ENCODE data around the gene FHL1.
"Not testable (repeated sequence)": the region's sequence is repeated elsewhere in the genome, so short reads cannot be mapped to it uniquely, and the experiment has no call there.

Gene FHL1

GRCh38 chrX:136146614-136147314, 569 bp upstream of the FHL1 start:
- no peak for DNase-seq (ENCODE audit: low read depth)

GRCh38 chrX:136147976-136148375, 643 bp downstream of the FHL1 start:
- no peak for DNase-seq (ENCODE audit: low read depth)

GRCh38 chrX:136148391-136148790, 1.1 kb downstream of the FHL1 start:
- DNase-seq (ENCODE audit: low read depth), result no peak

DNA sequence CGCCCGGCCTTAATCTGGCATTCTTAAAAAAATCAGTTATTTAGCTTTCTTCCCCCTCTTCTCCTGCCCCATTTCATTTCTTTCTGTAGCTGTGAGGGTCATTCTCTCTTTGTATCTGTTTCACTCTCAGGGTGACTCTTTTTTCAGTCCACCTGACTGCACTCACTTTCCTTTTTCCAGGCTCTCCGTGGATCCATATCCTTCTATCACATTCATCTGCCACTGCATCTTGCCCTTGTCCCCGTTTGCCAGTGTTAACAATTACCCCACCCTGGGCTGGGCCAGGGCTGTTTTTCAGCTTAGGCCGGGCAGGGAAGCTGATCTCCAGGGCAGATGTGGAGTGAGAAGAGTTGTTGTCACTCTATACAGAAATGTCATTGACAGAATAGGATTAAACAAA, 7.7 kb downstream of the FHL1 start:
- no peak for DNase-seq (ENCODE audit: low read depth)

- no peak for DNase-seq (ENCODE audit: low read depth)
Observed at GRCh38 chrX:136156560-136157117, 9.3 kb downstream of the FHL1 start.

DNA sequence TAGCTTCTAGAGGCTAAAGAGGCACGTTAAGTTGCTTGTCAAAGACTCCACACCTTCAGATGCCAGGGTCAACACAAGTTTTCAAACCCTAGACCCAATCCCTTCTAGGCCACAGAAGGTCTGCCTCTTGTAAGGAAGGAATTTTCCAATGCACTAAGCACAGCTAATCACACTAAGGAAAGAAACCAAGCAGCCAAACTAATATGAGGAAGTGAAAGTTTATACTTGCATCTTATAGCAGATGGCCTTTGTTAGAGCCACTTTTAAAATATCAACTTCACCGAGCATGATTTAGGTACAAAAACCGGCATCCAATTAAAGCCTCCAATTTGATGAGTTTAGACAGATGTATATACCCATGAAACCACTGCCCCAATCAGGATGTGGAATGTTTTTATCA, 9.9 kb downstream of the FHL1 start:
- DNase-seq (ENCODE audit: low read depth), result no peak

DNA sequence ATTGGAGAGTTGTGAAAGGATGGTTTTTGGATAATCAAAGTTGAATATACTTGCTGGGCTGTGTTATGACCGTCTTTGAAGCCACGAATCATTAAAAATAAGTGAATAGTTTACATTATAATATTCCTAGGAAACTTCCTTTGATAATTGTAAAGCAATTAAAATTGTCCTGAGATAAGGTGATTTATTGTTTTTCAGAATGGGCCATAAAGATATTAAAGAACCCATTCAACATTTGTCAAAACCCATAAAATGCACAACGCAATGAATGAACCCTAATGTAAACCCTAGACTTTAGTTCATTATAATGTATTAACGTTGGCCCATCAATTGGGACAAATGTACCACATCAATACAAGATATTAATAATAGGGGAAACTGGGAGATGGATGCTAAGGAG, 11.4 kb downstream of the FHL1 start:
- no peak for DNase-seq (ENCODE audit: low read depth)

GRCh38 chrX:136159611-136160025, 12.3 kb downstream of the FHL1 start:
- no peak for DNase-seq (ENCODE audit: low read depth)

- no peak for DNase-seq (ENCODE audit: low read depth)
Observed at GRCh38 chrX:136162827-136163570, 15.7 kb downstream of the FHL1 start.

DNA sequence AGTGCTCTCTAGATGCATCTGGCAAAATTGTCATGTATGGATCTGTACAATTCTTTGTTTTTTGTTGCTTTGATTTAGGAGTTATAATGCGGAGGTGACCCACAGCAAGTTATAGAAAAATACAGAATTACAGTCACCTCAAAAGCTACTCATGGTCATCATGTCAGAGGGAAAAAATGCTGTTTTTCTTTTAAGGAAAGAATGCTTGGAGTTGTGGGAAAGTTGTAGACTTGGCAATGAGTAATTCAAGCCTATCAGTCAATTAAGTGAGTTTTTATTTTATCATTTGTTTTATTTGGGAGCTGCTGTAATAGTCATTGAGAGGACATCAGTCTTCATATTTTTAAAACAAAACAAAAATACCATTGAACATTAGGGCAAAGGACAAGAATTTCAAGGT, 16.4 kb downstream of the FHL1 start:
- DNase-seq (ENCODE audit: low read depth), result no peak

GRCh38 chrX:136165406-136165805, 18.1 kb downstream of the FHL1 start:
- no peak for DNase-seq (ENCODE audit: low read depth)

DNA sequence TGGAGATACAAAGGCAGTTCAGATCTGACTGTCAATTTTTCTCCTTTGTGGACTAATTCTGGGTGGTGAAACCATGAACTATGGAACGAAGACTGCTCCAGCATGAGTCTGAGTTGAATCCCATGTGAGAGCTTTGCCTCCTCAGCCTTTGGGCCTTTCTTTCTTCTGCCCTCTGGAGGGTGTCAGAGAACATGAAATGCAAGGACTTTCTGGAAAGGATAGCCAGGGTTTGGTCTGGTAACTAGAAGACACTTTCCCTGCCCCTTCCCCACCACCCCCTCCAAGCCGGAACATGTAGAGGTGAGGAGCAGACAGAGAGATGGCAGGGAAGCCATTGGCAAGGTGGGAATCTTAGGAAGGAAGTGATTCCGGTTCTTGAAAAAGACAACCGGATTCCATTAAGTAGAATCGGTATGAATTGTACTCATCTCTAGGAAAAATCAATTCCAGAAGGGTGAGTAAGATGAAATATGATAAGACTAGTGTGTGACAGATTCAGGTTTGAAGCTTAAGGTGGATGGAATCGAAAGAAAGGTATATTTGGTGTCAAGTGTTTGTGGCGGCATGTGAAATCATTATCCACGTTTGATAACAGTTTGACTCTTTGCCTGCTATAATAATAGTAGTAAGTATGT, 19.0 kb downstream of the FHL1 start:
- no peak for DNase-seq (ENCODE audit: low read depth)

GRCh38 chrX:136167989-136168388, 20.7 kb downstream of the FHL1 start:
- DNase-seq (ENCODE audit: low read depth), result not testable (repeated sequence)

DNA sequence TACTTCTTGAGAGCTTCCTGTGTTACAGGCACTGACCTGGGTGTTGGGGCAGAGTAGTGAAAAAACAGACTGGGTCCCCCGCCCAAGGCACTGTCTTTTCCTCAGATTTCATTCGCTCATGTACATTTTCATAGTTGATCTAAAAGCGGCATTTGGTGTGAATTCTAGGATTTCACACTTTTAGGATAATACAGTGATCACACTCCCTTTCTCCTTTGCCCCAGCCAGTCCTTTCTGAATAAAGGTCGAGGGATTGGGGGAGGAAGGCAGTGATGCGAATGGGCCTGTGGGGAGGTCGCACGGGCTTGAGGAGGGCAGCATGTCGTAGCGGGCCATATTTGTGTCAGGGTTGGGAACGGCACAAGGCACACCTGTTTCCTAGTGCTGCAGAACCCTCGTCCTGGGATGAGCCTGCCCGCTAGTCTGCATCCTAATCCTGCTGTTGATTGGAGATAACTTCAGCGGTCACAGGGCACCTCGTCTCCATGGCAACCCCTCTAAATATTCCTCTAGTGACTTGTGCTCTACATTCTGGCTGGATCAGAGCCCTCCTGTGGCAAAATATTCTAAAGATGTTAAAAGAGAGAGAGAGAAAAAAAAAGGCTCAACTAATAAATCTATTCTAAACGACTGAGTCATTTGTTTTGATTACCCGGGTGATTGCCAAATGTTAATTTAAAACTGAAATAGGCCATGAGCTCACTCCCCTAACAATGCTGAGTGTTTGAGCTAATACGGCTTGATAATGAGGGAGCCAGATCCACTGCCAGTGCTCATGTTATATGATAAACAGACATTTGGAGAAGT, 21.8 kb downstream of the FHL1 start:
- DNase-seq (ENCODE audit: low read depth), result no peak

DNA sequence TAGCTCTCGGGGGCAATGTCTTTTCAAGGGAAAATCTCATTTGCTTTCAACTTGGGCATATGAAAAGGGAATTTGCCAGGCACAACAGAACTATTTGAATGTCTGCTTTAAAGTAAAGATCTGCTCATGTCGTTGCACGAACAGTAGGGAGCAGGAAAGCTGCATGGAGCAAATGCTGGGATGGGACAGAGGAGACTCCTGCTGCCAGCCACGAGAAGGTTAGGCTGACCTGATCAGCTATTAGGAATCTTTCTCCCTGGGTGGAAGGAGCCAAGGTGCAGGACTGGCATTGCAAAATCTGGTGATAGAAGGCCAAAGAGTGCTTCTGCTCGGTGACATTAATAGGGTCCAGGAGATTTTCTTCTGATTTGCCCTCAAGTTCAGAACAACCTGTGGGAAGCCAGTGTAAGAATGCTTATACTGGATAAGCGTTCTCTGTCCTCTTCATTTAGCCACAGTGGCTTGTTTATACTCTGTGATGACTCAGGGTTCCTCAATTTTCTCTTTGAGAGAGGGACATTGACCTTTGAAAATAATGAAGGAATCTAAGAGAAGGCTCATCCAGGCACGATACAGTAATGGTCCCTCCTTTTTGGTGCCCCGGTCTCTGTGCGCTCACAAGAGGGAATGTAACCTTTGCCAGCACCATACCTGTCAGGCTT, 22.9 kb downstream of the FHL1 start:
- no peak for DNase-seq (ENCODE audit: low read depth)

DNA sequence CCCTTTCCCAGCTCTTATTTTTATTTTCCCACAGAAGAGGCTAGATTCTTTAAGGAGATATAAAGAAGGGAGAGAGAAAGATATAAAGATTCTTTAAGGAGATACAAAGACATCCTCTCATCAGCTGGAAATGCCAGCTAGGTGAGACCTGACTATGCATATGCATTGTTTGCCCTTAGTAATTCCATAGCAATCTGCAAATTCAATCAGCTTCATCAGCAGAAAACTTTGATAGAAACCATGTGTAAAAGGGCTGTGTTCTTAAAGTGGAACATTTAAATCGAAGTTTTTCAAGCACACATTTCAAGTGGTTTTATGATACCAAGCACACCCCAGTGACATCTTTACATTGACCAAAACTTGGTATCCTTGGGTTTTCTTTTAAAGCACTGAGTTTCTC, 24.1 kb downstream of the FHL1 start:
- no peak for DNase-seq (ENCODE audit: low read depth)

GRCh38 chrX:136176399-136176825, 29.1 kb downstream of the FHL1 start:
- no peak for DNase-seq (ENCODE audit: low read depth)

GRCh38 chrX:136179133-136179532, 31.8 kb downstream of the FHL1 start:
- no peak for DNase-seq (ENCODE audit: low read depth)

DNA sequence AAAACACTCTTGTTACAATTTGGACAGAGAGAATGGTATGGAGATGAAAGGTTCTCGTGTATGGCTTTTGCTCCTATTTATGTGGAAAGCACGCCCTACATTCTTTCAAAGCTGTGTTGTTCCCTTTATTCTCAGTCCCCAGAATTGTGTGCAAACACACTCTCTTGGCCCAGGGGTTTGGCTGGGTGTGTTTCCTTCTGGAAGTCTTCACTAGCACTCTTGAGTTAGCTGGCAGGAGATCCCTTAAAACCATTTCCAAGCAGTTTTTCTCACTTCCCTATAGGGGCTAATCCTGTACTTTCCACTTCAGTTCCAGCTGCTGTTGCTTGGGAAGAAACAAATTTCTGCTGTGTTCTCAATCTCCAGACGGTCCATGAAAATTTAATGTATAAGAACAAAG, 35.1 kb downstream of the FHL1 start:
- DNase-seq (ENCODE audit: low read depth), result no peak

- no peak for DNase-seq (ENCODE audit: low read depth)
Observed at GRCh38 chrX:136183172-136183571, 35.8 kb downstream of the FHL1 start.

GRCh38 chrX:136183917-136184316, 36.6 kb downstream of the FHL1 start:
- DNase-seq (ENCODE audit: low read depth), result no peak
